Activated gamma-delta T cell (primary cell): Measurements from ENCODE around the gene AJUBA.
"Not testable (repeated sequence)": the region's sequence is repeated elsewhere in the genome, so short reads cannot be mapped to it uniquely, and the experiment has no call there.

ENCODE experiments used
- DNase-seq: peaks from one replicate; lab custom pipeline; 2025; lab: John Stamatoyannopoulos, UW

AJUBA gene

GRCh38 chr14:22951795-22952194, 30.6 kb downstream of the AJUBA start:
- not testable (repeated sequence) for DNase-seq

DNA sequence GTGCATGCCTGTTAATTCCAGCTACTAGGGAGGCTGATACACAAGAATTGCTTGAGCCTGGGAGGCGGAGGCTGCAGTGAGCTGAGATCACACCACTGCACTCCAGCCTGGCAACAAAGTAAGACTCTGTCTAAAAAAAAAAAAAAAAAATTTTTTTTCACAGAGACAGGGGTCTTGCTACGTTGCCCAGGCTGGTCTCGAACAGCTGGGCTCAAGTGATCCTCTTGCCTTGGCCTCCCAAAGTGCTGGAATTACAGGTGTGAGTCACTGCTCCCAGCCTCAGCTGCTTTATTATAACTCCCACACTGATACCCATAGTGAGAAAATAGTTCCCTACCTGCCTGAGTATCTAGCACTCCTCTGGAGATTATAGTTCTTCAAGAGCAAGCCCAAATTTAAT, 36.7 kb downstream of the AJUBA start:
- no peak for DNase-seq

GRCh38 chr14:22939684-22940083, 42.7 kb downstream of the AJUBA start:
- no peak for DNase-seq

DNA sequence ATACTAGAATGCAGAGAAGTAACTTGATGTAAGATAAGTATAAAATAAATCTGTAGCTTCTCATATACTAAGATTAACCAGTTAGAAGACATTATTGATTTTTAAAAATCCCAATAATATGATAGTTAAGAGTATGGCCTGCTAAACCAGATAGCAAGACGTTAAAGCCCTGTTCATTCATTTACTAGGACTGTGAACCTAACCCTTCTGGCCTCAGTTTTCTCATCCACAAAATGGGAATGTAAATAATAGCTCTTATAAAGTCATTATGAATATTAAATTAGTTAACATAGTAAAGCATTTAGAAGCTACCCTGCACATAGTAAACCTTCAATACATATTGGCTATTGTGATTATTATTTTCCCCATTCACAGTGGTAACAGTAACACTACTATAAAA, 47.2 kb downstream of the AJUBA start:
- DNase-seq = no peak

GRCh38 chr14:22932146-22932545, 50.2 kb downstream of the AJUBA start:
- DNase-seq = no peak

GRCh38 chr14:22929961-22930364, 52.4 kb downstream of the AJUBA start:
- no peak for DNase-seq

DNA sequence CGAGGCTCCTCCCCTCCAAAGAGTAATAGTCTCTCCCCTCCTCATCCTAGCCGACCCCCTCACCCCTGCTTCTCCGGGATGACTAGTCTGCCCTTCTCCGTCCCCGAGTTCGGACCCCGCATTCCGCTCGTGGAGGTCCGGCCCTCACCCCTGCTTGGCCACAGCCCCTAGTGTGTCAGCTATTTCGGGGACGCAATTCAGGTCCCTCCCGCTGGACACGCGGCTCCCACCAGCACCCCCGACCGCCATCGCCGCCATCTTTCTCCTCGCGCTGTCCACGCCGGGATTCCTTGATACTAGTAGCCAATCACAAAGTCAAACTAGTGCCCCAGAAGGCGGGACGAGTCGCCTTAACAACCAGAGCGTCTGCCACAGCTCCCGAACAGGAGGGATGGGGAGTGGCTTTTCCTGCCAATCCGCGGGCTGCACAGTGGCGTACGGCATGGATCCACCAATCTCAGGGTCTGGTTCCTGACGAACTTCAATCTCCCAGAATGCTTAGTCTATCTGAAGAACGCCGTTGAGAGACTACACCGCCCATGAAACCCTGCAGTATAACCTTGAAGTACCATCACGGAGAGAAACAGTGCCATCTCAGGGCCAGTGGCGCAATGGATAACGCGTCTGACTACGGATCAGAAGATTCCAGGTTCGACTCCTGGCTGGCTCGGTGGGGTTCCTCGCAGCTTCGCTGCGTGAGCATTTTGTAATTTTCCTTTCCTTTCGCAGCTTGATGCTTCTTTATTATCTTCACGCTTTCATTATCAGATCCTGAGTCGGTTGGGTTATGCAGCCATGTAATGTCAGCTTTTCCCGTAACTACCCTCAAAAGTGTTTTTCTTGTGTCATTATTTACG, 53.0 kb downstream of the AJUBA start, which contains the start of gene PRMT5:
TSS of gene PRMT5 (minus strand) at position 273 of the 857 bp plus-strand sequence. CDS start at position 258, 15 bp downstream.
- peak; percentile 71 for DNase-seq

DNA sequence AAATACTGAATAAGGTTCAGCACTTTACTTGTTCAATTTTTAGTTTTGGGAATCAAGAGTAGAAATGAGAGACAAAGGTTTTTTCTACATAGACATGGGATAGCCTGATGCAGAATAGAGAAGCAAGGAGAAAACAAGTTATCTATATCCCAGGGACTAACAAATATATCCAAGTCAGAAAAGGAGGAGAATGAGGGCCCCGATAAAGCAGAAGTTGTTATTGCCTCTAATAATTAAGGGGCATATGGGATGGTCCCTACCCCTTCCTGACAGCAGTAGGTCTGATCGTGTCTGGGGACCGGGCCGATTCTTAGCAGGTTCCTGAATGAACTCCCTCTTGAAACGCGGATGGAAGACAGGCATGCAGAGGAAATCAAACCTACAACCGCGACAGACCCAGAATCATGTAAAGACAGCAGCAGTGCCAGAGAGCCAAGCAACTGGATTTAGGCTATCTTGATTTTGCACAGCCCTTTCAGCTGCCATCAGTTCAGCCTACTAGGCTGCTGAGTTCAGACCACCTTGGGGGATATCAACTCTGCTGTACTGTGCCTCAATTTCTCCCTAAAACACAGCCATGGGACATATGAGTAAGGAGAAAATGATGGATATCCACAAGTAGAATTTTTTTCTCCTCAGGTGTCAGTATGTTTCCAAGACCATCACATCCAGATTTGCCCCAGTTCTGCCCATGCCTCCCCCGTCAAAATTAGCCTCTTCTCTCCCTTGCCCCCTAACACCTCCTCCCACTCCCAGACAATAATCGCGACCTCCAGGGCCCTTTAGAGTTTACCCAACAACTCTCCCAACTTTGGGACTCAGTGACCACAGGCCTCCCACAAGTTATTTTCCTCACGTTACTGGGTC, 53.9 kb downstream of the AJUBA start:
- no peak for DNase-seq

DNA sequence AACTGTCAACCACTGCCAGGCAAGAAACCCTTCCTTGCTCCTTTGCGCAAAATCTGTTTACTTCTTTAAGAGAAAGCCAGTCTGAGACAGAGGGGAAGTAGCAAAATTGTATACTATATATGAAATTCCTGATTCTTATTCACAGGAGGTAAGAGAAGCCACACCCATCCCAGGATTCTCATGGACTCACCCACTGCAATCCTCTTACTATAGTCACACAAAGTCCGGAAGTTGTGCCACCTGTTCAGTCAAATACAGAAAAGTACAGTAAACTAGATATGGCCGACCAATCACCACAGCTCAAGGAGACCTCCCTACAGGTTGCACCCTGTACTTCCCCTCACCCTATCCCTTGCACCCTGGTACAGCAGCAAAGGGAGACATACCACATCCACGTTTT, 56.0 kb downstream of the AJUBA start:
- DNase-seq = no peak

DNA sequence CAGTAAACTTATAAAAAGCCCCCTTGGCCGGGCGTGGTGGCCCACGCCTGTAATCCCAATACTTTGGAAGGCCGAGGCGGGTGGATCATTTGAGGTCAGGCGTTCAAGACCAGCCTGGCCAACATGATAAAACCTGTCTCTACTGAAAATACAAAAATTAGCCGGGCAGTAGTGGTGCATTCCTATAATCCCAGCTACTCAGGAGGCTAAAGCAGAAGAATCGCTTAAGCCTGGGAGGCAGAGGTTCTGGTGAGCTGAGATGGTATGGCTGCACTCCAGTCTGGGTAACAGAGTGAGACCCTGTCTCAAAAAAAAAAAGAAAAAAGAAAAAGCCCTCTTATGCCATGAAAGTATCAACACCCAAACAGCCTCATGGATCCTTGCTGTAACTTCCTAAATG, 56.8 kb downstream of the AJUBA start:
- DNase-seq = no peak

GRCh38 chr14:22923746-22924145, 58.6 kb downstream of the AJUBA start:
- no peak for DNase-seq

GRCh38 chr14:22922294-22922693, 60.1 kb downstream of the AJUBA start:
- DNase-seq = no peak
